ENCODE results near the gene RBM24.
A peak's percentile ranks its signal among the peaks of the same experiment; 100 is the strongest.

RBM24 gene

GRCh38 chr6:17281100-17281496, at the start of gene RBM24:
RBM24 (plus strand) TSS chr6:17281361; CDS start chr6:17281582, 221 bp downstream.
- DNase-seq (ENCODE audit: low read depth), result no peak
- H3K4me3 ChIP-seq (ENCODE audit: low read depth, low read length), result peak within 1 kb of the TSS; percentile 84

GRCh38 chr6:17233531-17233930, 47.6 kb upstream of the RBM24 start:
- no peak for DNase-seq (ENCODE audit: low read depth)
- H3K4me3 ChIP-seq (ENCODE audit: low read depth, low read length), result no peak overlapping the region

DNA sequence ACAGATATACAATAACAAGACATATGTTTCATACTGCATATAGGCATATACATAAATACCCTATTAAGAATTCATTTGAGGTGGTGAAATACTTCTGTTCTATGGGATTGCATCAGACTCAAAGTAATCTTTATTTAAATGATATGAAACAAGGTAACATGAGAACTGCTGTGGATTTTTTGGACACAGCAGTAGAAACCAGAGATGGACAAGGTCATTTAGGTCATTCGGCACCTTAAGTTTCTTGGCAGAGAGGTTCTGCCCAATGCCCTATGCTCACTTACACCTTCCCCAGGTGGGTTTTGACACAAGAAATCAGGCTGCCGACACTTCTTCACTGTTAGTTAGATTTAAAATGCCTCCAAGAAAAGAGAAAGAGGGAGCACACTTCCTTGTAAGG, 43.9 kb upstream of the RBM24 start:
- DNase-seq (ENCODE audit: low read depth), result no peak
- no peak overlapping the region for H3K4me3 ChIP-seq (ENCODE audit: low read depth, low read length)

- no peak overlapping the region for H3K4me3 ChIP-seq (ENCODE audit: low read depth, low read length)
- DNase-seq (ENCODE audit: low read depth), result no peak
These were observed 41.9 kb upstream of the RBM24 start for GRCh38 chr6:17239260-17239659.

DNA sequence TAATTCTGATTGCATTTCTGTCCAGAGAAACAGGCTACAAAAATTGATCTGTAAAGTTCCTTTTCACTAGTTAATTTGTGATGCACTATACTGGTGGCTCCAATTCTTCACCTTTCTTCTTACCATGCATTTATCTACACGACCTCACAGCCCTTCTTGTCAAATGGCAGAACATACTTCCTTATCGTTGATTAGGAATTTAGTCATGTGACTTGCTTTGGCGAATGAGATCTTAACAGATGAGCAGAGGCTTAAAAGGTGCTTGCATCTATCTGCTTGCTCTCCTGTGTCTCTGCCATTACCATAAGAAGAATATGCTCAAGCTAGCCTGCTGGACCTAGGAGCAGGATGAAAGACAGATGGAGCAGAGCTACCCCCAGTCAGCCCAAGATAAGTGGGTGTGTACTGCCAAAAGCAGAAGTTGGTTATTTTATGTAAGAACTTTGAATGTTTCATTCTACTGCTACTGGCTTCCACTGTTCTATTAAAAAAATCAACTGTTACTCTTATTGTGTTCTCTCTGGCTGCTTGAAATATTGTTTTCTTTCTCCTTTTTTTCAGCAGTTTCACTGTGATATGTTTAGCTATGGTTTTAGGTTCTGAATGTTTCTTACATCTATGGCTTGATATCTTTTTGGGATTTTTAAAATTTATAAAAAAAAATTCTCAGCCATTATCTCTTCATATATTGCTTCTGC, 40.2 kb upstream of the RBM24 start:
- H3K4me3 ChIP-seq (ENCODE audit: low read depth, low read length), result no peak overlapping the region
- DNase-seq (ENCODE audit: low read depth), result no peak

DNA sequence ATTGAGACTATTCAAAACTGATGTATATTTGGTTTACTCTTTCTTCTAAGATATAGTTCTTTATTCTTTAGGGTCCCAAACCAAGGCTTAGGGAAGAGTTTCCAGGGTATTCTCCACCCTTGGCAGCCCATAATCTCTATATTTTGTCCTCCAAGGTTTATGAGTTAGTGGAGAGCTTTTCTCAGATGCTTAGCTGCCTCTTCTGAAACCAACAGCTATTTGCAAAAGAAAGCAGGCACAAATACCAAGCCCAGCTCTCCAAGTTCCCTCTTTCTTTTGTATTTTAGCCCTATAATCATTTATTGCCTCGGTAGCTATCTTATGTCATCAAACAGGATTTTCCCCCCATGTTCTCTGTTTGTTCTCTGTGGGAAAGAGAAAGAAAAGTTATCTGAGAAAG, 39.1 kb upstream of the RBM24 start:
- H3K4me3 ChIP-seq (ENCODE audit: low read depth, low read length), result no peak overlapping the region
- no peak for DNase-seq (ENCODE audit: low read depth)

DNA sequence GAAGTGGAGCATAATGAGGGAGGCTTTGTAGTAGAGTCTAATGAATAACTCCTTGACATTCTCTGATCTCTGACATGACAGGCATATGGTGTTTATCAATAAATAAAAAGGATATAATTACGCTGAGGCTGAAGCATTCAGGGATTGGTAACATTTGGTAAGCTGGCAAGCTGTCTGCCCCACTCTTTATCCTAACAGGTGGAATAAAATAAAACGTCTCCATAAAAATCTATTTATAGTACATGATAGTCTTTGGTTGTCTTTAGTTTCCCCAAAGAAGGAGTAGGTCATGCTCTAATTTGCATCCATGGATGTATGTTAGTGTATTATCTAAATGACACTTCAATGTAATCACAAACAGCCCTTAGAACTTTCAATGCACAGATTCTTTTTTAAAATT, 30.9 kb upstream of the RBM24 start:
- DNase-seq (ENCODE audit: low read depth), result no peak
- no peak overlapping the region for H3K4me3 ChIP-seq (ENCODE audit: low read depth, low read length)

GRCh38 chr6:17251953-17252352, 29.2 kb upstream of the RBM24 start:
- no peak overlapping the region for H3K4me3 ChIP-seq (ENCODE audit: low read depth, low read length)
- DNase-seq (ENCODE audit: low read depth), result no peak

DNA sequence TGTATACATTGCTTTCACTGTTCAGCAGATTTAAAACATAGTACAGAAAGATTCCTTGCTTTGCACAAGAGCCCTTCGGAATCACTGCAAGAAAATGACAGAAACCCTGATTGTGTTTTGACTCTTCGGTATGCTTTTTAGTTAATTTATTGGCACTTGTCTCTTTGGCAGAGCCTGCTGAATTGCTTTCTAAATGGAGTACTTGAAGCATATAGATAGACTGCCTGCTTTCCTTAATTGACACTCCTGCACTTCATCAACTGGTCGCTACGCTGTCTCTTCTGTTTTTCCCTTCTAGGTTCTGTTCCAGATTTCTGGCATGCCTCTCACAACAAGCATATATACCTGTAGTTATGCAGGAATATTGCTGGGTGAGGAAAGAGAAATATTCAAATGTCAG, 22.4 kb upstream of the RBM24 start:
- DNase-seq (ENCODE audit: low read depth), result no peak
- no peak overlapping the region for H3K4me3 ChIP-seq (ENCODE audit: low read depth, low read length)

GRCh38 chr6:17265570-17265969, 15.6 kb upstream of the RBM24 start:
- DNase-seq (ENCODE audit: low read depth), result no peak

DNA sequence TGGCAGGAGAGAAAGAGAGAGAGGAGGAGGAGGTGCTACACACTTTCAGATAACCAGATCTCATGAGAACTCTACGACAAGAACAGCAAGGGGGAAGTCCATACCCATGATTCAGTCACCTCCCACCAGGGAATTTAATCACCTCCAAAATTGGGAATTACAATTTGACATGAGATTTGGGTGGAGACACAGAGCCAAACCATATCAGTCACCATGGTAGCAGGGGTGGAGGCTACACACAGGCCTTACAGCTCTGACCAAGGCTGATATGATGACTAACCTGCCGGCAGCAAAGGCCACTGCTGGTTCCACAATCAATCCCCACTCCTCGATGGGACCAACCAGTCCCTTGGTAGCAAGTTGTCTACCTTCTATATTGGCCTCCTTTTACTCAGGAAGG, 13.6 kb upstream of the RBM24 start:
- H3K4me3 ChIP-seq (ENCODE audit: low read depth, low read length), result no peak overlapping the region
- DNase-seq (ENCODE audit: low read depth), result no peak

More at GRCh38 chr6:17265570-17265969, 15.6 kb upstream of the RBM24 start:
- no peak overlapping the region for H3K4me3 ChIP-seq (ENCODE audit: low read depth, low read length)

DNA sequence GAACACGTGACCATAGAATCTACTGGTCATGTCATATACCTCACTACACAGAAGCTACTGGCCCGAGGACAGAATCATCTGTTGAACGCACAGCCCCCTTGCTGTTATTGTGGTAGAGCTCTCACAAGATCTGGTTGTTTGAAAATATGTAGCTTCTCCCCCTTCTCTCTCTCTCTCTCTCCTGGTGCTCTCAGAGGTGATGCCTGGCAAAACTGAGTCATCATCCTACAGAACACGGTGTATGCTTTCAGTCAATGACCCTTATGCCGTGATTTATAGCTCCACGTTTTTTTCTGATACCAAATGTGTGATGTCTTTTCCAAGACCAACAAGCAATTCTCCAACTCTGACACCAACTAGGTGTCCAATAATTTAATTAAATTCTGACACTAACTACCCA, 13.0 kb upstream of the RBM24 start:
- H3K4me3 ChIP-seq (ENCODE audit: low read depth, low read length), result no peak overlapping the region
- DNase-seq (ENCODE audit: low read depth), result no peak

DNA sequence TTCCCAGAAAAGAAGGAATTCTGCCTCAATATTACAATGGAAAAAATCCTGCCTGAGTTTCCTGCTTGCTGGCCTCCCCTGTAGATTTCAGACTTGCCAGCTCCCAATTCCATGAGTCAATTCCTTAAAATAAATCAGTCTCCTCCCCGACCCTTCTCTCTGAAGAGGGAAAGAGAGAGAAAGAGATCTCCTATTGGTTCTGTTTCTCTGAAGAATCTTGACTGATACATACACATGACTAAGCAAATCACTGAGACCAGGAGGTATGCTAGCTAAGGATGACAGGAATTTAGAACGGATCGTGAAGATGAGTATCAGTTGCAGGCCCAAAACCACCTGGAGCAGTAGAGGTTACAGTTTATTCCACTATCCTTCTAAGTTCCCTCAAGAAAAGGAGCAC, 11.3 kb upstream of the RBM24 start:
- H3K4me3 ChIP-seq (ENCODE audit: low read depth, low read length), result no peak overlapping the region
- DNase-seq (ENCODE audit: low read depth), result no peak

DNA sequence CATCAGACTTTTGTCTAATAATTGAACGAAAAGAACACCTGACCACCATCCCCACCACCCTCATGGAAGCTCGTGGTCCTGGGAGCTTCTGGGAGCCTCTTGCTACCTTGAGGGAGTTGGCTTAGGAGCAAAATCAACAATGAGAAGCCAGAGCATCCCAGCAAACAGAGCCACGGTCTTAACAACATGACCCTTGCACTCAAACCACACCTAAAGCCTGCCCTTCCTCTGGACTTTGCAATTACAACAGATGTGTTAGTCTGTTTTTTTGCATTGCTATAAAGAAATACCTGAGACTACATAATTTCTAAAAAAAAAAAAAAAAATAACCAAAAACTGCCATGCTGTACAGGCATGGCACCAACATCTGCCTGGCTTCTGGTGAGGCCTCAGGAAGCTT, 9.5 kb upstream of the RBM24 start:
- DNase-seq (ENCODE audit: low read depth), result no peak
- H3K4me3 ChIP-seq (ENCODE audit: low read depth, low read length), result no peak overlapping the region

GRCh38 chr6:17276766-17277165, 4.4 kb upstream of the RBM24 start:
- no peak overlapping the region for H3K4me3 ChIP-seq (ENCODE audit: low read depth, low read length)
- DNase-seq (ENCODE audit: low read depth), result no peak

- no peak for DNase-seq (ENCODE audit: low read depth)
- H3K4me3 ChIP-seq (ENCODE audit: low read depth, low read length), result no peak overlapping the region
These were observed 3.9 kb upstream of the RBM24 start for GRCh38 chr6:17277256-17277655.

- H3K4me3 ChIP-seq (ENCODE audit: low read depth, low read length), result no peak overlapping the region
- no peak for DNase-seq (ENCODE audit: low read depth)
These were observed 2.7 kb upstream of the RBM24 start for GRCh38 chr6:17278289-17279063.

DNA sequence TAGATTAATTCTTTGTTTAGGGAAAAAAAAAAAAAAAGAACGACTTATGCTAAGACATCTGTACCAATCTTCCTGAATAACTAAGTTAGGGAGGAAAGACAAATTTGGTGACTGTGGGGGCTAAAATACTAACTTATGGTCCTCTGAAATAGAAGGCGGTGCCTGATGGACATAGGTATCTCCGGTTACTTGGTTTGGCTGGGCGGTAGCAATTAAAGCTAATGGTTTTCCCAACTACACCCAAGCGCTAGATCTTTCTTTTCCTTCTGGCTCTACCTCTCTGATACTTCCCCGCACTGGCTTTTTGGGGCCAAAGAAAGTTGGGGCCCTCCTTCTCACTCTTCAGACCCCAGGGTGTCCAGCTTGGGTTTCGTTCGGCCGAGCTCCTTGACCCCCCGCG, 1.0 kb upstream of the RBM24 start:
- peak overlapping the region; percentile 84 for H3K4me3 ChIP-seq (ENCODE audit: low read depth, low read length)
- DNase-seq (ENCODE audit: low read depth), result no peak

GRCh38 chr6:17280552-17281090, 540 bp upstream of the RBM24 start:
- DNase-seq (ENCODE audit: low read depth), result no peak
- peak overlapping the region; percentile 84 for H3K4me3 ChIP-seq (ENCODE audit: low read depth, low read length)

DNA sequence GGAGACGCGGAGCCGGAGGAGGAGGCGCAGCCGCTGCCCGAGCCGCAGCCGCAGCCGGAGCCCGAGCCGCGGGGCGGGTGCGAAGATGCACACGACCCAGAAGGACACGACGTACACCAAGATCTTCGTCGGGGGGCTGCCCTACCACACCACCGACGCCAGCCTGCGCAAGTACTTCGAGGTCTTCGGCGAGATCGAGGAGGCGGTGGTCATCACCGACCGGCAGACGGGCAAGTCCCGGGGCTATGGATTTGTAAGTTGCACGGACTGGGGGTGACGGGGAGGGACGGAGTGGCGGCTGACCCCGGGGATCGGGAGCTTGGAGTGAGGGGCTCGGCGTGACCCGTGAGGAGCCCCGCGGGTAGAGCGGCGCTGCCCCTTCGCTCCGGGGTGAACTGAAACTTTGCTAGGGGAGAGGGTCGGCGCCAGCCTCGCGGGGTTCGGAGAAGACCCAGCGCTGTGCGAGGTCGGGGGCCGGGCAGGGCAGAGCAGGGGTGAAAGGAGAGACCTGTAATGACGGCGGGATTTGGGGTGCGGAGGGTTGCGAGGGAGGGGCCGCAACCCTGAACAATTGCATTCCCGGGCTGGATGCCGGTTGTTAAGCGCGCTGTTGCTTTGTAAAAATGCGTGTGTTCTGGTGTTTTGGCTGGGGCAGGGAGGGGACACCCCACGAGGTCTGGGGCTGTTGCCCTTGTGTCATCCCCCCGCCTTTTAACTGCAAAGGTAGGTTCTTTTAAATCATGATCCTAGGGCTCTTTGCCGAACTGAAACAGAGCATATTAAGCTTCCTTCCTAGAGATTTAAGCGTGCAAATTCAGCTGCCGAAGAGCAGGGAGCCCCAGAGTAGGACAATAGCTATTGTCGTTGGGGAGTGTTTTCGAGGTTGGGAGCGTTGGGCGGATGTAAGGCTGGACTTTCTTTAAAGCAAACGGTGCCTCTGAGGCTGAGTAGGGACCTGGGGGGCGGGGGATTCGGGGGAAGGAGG, 628 bp downstream of the RBM24 start:
- DNase-seq (ENCODE audit: low read depth), result no peak

More for the DNA sequence above, 628 bp downstream of the RBM24 start:
- peak overlapping the region; percentile 84 for H3K4me3 ChIP-seq (ENCODE audit: low read depth, low read length)
